ENCODE results near the gene TMEM207. TPM values are rescaled to one million over a fixed set of nuclear protein-coding genes. Genes with fewer than 3 reads are reported as not detected.

TMEM207 gene
- total and polyA plus RNA-seq, 2 of the 8 experiments (the other 6 are each of a cell fraction or from before 2014, with no cell fraction given) = not detected

DNA sequence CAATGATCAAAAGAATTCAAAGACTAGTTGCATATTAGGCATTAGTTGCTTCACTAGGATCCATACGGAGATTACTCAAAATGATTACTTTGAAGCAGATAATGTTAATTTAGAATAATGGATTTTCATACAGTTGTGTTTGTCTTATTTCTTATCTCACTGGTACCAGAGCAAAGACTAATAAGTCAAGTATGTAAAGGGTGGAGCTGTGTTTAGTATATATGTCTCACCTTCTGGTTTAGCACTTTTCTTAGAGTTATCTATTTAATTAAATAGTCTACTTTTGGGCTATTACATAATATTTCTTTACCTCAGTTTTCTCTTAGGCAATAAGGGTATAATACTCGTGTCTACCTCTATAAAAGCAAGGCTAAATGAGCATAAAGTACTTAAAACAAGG lies 18.8 kb downstream of the TMEM207 start (continued):
- TF ChIP-seq, protein P1, sequence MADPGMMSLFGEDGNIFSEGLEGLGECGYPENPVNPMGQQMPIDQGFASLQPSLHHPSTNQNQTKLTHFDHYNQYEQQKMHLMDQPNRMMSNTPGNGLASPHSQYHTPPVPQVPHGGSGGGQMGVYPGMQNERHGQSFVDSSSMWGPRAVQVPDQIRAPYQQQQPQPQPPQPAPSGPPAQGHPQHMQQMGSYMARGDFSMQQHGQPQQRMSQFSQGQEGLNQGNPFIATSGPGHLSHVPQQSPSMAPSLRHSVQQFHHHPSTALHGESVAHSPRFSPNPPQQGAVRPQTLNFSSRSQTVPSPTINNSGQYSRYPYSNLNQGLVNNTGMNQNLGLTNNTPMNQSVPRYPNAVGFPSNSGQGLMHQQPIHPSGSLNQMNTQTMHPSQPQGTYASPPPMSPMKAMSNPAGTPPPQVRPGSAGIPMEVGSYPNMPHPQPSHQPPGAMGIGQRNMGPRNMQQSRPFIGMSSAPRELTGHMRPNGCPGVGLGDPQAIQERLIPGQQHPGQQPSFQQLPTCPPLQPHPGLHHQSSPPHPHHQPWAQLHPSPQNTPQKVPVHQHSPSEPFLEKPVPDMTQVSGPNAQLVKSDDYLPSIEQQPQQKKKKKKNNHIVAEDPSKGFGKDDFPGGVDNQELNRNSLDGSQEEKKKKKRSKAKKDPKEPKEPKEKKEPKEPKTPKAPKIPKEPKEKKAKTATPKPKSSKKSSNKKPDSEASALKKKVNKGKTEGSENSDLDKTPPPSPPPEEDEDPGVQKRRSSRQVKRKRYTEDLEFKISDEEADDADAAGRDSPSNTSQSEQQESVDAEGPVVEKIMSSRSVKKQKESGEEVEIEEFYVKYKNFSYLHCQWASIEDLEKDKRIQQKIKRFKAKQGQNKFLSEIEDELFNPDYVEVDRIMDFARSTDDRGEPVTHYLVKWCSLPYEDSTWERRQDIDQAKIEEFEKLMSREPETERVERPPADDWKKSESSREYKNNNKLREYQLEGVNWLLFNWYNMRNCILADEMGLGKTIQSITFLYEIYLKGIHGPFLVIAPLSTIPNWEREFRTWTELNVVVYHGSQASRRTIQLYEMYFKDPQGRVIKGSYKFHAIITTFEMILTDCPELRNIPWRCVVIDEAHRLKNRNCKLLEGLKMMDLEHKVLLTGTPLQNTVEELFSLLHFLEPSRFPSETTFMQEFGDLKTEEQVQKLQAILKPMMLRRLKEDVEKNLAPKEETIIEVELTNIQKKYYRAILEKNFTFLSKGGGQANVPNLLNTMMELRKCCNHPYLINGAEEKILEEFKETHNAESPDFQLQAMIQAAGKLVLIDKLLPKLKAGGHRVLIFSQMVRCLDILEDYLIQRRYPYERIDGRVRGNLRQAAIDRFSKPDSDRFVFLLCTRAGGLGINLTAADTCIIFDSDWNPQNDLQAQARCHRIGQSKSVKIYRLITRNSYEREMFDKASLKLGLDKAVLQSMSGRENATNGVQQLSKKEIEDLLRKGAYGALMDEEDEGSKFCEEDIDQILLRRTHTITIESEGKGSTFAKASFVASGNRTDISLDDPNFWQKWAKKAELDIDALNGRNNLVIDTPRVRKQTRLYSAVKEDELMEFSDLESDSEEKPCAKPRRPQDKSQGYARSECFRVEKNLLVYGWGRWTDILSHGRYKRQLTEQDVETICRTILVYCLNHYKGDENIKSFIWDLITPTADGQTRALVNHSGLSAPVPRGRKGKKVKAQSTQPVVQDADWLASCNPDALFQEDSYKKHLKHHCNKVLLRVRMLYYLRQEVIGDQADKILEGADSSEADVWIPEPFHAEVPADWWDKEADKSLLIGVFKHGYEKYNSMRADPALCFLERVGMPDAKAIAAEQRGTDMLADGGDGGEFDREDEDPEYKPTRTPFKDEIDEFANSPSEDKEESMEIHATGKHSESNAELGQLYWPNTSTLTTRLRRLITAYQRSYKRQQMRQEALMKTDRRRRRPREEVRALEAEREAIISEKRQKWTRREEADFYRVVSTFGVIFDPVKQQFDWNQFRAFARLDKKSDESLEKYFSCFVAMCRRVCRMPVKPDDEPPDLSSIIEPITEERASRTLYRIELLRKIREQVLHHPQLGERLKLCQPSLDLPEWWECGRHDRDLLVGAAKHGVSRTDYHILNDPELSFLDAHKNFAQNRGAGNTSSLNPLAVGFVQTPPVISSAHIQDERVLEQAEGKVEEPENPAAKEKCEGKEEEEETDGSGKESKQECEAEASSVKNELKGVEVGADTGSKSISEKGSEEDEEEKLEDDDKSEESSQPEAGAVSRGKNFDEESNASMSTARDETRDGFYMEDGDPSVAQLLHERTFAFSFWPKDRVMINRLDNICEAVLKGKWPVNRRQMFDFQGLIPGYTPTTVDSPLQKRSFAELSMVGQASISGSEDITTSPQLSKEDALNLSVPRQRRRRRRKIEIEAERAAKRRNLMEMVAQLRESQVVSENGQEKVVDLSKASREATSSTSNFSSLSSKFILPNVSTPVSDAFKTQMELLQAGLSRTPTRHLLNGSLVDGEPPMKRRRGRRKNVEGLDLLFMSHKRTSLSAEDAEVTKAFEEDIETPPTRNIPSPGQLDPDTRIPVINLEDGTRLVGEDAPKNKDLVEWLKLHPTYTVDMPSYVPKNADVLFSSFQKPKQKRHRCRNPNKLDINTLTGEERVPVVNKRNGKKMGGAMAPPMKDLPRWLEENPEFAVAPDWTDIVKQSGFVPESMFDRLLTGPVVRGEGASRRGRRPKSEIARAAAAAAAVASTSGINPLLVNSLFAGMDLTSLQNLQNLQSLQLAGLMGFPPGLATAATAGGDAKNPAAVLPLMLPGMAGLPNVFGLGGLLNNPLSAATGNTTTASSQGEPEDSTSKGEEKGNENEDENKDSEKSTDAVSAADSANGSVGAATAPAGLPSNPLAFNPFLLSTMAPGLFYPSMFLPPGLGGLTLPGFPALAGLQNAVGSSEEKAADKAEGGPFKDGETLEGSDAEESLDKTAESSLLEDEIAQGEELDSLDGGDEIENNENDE (IDR thresholded peaks at IDR 0.05; ENCODE audit: insufficient replicate concordance, low read length) = no peak
- TF ChIP-seq MAFK (IDR thresholded peaks at IDR 0.05; ENCODE audit: low read depth, low read length) (no peak), RNF2 (IDR thresholded peaks at IDR 0.05; ENCODE audit: borderline replicate concordance, low read depth, low read length, missing control alignments, poor library complexity, severe bottlenecking) (no peak), RXRA (IDR thresholded peaks at IDR 0.05; ENCODE audit: insufficient read depth, low read depth, low read length) (no peak), TAF7 (optimal IDR thresholded peaks at IDR 0.05; ENCODE audit: borderline replicate concordance, low read depth, low read length) (no peak), GABPA (IDR thresholded peaks at IDR 0.05; ENCODE audit: borderline replicate concordance, insufficient read depth, low read length) (no peak), JUN (IDR thresholded peaks at IDR 0.05; ENCODE audit: low read depth, low read length) (no peak), BCL11A (IDR thresholded peaks at IDR 0.05; ENCODE audit: low read depth in 2 of 2, low read length in 2 of 2) (no peak), FOSL1 (IDR thresholded peaks at IDR 0.05; ENCODE audit: insufficient read depth, low read depth, low read length) (no peak), GTF2F1 (IDR thresholded peaks at IDR 0.05; ENCODE audit: borderline replicate concordance, low read depth, low read length) (no peak)

All from H1 (cell line).